GM21515 (cell line): ENCODE data around the gene SMYD3.

Experiments used
- ATAC-seq: cut with Tn5 transposase; IDR thresholded peaks from one replicate; pipeline ENCODE4 v1.9.1; 2021; ENCODE audit not compliant: unreplicated experiment

SMYD3 gene

DNA sequence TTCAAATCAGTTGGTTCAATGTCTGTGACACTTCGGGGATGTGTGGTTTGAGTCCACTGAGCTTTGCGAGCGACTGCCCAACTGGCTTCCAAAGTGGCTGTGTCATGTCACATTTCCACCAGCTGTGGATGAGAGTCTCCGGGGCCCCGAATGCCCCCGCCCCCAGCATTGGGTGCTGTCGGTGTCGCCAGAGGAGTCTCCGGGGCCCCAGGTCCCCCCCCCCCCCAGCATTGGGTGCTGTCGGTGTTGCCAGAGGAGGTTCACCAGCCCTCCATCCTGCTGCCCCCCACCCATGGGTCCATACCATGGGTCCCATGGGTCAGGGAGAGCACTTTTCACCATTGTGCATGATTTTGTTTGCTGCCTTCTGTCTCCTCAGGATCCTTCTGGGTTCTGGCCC lies 9.0 kb upstream of the SMYD3 start:
- ATAC-seq = no peak

DNA sequence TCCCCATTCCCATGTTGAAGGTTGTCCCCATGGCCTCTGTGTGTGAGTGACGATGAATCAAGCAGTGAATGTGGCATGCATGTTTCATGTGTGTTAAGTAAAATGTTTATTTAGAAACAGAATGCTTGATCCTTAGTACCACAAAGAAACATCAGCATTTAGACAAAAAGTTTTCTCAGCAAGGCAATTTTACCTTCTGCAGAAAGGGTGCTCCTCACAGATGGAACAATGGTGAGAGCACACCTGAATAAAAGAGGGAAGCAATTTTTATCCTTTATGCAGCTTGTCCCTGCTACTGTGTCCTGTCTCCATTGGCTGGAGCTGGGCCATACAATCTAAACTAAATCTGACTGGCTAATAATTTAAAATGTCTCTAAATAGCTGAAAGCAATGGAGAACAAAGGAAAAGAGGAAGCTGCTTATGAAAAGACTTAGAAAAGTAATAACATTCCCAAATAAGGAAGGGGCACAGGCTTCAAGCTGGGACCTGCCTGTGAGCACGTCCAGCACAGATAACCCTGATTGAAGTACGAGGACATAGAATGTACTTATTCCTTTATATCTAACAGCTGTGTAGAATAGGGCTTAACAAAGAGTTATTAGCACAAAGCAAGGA lies 8.4 kb upstream of the SMYD3 start:
- no peak for ATAC-seq

DNA sequence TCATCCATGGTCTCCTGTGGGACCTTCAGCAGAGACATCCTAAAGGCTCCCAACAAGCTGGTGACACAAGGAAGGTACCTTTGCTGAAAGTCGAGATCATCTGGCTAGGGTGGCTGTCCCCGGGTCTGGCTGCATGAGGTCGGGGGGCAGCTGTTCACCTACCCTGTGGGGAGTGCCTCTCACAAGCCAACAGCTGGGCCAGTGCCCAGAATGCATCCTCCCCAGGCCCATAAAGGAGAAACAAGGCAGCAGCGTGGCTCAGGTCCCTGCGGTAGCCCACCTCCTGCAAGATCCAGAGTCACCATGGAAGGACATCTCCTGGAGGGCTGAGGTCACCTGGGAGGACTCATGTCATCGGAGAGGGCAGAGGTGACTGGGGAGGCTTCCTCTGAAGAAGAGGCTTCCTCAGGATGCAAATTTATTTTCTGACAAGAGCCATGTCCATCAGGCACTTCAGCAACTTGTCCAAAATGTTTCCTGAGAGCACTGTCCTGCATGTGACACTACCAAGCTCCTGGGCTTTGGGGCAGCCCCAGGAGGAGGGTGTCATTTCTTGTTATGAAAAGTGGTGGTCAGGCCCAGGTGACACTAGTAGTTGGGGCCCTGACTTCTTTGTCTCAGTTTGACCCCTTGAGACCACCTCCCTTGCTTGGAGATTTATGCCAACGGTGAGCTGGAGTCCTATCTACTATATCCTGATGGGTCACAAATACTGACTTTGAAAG lies 6.7 kb upstream of the SMYD3 start:
- ATAC-seq = no peak

DNA sequence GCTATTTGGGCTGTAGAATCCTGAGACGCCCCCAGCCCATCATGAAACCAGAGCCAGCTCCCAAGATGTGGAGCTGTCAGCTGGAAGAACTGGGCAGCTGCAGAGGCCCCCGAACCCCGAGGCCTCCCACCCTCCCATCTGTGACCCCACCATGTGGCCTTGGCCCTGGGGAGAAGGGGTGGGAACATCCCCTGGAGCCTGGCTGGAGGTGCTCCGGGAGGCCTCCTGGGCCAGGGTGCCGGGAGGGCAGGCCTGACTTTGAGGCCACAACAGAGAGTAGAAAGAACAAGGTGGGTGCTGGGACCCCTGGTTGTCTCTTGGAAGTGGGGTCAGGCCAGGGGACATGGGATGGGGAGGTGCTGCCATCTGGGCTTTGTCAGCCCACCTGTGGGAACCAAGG lies 6.0 kb upstream of the SMYD3 start:
- no peak for ATAC-seq

DNA sequence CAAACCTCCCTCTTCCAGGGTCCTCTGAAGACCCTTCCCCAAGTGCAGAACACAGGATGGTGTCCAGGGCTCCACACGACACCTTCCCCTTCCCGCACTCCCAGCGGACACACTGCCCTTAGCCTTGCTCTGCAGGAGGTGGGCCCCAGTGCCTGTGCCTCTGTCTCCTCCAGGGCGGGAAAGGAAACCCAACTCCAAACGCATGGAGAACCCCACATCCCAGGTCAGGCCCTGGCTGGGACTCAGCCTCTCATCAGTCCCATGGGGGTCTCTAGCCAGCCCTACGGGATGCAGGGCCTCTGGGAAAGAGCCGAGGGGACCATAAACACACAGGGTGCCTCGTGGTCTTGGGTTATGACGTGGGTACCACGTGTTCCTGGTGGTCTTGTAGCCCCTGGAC lies 5.6 kb upstream of the SMYD3 start:
- ATAC-seq = no peak

DNA sequence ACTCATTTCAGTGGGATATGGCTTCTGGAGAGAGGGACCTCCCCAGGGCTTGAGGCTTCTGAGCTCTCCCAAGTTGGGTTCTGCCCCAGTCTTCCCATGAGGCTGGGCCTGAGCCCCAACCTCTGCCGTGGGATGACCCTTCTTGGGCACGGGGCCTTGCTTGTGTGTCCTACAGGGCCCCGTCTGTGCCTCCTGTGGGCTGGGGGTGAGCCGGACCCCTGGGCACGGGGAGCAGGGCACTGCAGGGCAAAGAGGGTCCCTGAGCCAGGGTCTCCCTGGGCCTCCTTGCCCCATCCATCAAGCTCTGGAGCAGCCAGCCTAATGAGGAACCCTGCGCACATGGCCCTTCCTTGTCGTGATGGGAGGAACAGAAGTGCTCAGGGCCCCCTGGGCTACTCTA lies 5.2 kb upstream of the SMYD3 start:
- no peak for ATAC-seq

DNA sequence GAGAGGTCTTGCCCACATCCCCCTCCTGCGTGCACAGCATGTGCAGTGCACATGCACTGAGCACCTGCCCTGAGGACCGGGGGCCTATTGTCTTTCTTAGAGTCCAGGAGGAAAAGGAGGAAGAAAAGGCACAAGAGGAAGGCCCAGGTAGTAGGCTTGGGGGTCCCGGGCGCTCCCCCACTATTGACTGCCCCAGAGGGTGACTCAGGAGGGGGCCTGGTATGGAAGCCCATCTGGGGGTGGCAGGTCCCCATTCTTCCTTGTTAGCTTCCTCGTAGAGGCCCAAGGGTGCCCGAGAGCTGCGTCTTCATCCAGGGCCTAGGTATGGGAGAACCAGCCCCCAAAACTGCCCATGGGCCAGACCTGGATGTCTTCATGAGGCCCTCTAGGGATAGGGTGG lies 4.1 kb upstream of the SMYD3 start:
- ATAC-seq = no peak

DNA sequence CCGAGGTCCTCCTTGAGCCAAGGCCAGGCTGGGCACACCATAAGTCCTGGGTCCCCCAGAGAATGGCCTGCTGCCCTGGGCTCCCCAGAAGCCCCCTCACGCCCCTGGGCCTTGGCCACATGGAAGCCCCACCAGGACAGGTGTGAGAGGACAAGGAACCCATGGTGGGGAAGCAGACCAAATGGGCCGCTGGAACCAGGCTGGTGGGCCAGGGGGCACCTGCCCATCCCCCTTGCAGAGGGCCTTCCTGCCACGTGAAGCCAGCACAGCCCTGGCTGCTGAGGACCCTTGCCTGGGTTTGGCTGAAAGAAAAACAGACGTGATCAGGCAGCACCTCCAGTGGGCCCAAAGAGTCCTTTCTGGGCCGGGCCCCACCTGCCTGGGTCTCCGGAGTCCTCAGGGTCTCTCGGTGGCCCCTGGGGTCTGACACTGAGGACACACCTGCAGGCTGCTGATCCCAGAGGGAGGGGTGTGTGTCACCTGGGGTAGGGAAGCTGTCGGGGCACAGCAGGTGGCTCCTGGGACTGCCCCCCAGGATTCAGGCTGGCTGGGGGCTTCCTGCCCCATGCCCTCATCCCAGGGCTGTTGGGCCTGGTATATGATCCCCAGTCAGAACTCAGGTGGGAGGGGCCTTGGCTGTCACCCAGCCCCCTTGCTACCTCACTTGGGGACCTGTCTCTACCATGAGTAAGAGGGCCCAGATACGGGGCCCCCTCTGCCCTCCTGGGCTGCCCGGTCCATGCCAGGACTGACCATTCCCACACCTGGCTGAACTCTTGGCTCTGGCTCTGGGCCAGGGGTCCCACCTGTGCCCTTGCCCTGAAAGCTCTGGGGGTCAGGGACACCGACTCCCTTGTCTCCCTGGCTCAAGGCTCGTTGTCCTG lies 3.3 kb upstream of the SMYD3 start:
- no peak for ATAC-seq

DNA sequence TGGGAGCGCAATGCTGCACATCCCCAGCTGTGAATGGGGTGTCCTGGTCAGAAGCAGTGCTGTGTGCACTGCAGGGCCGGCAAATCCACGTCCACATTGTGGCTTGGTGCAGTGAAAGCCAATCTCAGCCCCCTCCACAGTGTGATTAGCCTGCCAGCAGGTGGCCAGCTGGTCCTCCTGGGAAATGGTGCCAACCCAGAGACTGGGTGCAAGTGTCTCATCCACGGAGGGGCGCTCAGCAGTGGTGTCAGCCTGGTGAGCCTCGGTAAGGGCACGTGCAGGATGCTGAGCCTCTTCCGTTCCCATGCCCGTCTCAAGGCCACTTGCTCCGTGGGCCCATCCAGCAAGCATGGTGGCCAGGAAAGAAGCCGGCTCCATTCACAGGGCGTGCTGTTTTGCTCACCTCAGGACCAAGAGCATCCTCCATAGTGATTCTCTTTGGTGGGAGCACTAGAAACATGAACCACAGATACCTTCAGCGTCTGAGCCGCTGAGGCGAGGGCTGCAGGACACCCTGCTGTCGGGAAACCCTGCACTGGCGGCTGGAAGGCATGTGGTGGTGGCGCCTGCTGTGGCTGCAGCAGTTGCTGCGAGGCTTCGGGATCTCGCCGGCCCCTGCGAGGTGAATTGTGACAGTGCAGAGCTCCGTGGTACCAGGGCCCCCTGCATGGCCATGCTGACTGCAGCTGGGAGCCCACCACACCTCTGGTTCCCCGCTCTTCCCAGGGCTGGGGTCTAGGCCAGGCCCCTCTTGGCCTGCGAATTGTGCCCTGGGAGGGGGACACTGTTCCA lies 2.0 kb upstream of the SMYD3 start:
- no peak for ATAC-seq

DNA sequence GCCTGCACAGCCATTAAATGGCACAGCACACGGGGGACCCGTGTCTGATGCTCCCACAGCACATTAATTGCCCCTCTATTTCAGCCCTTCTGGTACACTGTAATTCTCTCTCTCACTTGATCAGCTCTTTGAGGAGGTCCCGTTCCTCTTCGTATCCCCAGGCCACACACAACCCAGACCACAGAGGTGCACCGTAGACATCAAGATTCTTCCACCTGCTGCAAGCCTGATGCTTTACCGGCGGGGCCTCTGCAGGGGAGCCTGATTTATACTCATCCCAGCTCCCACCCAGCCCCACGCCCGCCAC lies 759 bp downstream of the SMYD3 start:
- ATAC-seq = peak; percentile 20

DNA sequence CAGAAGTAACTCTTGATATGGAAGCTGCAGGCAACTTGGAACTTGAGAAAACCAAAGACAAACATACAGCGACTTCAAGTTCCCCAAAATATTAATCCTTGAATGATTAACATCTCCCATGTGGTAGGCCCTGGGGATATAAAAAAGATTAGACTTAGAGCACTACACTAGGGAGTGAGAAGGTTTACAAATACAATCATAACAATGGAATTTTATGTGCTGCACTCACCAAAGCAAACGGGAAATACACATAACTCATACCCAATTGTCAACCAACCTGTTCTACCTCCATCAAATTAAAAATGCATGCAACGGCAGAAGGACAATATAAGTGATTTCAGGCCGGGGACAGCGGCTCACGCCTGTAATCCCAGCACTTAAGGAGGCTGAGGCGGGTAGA lies 3.7 kb downstream of the SMYD3 start:
- no peak for ATAC-seq

DNA sequence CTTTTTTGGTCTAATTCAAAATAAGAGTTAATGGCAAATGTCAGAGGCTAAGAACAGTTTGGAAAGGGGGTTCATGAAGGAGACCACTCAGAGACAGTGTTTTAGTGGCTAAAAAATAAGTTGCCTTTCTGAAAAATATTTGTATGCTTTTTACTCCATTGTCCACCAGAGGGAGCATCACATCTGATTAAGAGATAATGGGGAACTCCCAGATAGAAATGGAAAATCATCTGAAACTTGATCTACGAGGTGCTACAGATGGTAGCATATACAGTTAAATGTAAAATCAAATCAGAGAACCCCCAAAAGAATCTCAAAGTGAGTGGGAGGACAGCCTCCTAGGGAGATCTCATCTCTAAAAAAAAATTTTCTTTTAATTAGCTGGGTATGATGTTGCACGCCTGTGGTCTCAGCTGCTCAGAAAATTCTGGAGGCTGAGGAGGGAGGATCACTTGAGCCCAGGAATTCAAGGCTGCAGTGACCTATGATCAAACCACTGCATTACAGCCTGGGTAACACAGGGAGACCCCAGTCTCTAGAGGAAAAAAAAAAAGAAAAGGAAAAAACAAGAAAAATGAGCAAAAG lies 9.7 kb downstream of the SMYD3 start:
- ATAC-seq = peak; percentile 63

DNA sequence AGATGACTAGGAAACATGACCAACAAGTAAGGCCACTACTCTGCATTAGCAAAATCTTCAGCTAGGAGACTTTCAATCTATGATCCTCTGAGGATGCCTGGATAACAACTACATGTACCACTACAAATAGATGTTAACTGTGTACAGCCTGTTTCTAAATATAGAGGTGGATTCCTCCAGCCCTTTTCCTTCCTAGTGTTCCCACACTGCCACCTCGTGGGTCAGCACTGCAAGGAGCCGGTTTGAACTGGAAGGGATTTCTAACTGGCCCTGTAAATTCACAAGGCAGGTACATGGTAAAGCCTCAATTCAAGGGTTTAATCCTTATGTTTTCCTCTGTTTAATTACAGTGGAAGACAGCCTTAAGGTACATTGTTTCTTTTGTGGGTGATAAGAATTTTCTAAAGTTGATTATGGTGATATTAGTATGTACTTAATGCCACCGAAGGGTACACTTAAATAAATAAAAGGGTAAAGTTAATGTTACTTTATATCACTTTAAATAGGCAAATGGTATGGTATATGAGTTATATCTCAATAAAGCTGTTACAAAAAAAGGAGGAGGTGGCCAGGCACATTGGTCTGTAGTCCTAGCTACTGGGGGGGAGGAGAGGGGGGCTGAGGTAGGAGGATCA lies 14.4 kb downstream of the SMYD3 start:
- no peak for ATAC-seq

DNA sequence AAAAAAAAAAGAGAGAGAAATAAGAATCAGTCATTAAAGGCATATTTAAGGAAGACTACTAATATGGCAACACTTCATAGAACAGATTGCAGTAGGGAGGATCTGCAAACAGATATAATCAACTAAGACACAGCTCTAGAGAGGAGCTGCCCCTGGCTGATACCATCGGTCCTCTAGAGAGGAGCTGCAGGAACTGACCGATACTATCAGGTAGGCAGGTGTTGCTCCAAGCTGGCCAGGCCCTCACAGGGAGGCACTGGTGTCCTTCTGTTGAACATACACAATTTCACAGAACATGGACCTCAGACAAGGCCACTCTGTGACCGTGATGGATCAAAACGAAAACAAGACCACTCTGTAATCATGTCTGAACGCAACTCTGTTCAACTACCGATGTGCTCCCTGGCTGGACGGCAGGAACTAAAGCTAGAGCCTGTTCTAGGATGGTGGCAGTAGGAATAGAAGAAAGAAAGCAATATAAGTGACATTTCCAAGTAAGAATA lies 15.5 kb downstream of the SMYD3 start:
- ATAC-seq = no peak

DNA sequence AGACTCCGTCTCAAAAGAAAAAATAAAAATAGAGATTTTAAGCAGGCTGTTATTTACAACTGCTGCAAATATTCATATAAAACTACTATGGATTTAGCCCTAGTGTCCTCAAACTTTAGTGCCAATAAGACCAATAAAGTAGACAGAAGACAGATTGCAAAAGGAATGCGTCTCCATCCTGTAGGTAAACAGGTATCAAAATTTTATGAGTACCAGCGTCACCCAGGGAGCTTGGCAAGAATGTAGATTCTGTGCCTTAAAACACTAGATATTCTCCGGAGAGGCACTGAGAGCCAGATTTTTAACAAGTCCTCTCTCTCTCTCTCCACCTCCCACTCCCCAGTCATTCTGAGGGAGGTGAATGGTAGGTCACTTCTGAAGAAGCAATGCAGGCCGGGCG lies 18.4 kb downstream of the SMYD3 start:
- ATAC-seq = no peak

DNA sequence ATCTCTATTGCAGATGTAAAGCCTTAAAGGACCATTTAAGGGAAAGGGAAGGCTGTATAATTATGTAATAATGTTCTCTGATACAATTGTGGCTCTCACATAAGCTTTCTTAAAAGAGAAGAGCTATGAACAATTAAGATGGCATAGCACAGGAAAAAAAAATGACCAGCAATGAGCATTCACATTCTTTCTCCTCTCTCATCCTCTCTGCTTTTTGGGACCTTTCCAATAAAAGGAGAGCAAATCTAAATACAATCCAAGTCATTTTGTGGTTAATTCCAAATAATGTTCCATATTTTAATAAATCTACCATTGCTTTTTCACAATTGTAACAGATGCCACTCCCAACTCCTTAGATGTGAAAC lies 23.5 kb downstream of the SMYD3 start:
- ATAC-seq = no peak

DNA sequence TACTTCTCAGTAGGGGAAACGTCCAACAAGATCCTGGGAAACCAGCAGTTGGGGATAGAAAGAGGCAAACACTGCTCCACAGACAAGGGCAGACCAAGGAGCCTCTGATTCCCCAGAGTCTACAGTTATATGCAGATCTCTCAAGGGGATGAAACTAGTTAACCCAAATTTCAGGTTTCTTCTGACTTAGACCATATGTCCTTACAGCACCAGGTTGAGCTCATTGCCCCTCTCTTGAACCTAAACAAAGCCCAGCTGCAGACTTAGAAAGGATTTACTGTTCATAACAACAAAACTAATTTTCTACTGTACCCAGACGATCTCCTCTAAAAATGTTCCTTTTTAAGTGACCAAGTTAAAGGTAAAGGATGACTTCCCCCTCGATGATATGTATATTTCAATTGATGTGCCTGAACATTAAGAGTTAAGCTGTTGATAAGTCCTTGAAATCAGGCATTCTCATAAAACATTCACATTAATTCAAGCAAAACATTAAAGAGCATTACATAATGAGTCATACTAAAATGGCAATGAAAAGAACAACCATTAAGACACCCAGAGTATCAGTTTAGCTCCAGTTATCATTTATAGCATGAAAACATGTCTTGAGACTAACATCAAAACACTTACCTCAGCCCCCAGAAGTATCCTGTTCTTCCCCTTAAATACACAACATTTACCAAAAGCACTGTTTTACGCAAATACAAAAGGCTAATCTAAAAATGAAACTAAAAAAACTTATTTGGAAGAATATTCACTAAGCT lies 24.1 kb downstream of the SMYD3 start:
- peak; percentile 86 for ATAC-seq

DNA sequence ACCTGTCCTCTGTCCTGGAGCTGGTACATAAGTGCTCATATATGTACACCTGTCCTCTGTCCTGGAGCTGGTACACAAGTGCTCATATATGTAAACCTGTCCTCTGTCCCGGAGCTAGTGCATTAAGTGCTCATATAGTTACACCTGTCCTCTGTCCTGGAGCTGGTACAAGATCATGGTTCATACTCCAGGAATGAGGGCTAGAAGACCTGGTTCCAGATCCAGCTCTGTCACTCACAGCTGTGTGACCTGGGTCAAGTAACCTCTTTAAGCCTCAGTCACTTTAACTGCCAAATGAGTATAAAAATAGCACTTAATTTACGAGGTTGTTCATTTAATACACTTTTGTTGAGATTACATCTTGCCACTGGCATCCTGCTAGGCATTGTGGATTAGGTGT lies 28.0 kb downstream of the SMYD3 start:
- ATAC-seq = no peak

DNA sequence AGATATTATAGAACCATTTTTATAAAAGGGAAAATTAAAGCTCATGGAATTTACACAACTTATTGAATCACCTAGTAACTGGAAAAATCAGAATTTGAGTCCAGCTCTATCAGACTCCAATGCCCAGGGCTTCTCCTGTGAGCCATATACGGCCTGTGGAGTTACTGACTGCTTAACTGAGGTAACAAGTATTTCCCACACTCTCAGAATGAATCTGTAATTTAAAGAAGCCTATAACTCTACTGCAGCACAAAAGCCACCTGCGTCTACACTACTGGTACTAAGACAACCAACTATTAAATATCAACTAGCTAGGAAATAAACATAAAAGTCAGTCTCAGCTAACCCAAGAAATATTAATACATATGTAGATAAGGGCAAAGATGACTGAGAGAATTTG lies 29.4 kb downstream of the SMYD3 start:
- ATAC-seq = no peak

DNA sequence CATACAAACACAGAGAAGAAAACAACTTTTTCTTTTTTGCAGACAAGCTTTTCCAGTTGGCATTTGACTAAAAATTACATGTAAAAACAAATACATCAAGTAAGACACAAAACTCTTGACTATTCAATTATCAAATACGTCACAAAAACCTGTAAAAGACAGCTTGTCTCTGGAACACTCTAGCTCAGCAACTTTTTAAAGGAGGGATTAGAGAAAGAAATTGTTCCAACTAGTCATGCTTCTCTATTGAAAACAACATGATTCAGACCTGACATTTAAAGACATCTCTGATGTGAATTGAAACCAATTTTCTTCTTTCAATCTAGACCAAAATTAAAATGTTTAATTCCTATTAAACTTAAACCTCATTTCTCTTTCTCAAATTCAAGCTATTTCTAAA lies 30.3 kb downstream of the SMYD3 start:
- no peak for ATAC-seq
